PC-9 (cell line): Measurements from ENCODE around the gene NFE2.

Experiments
- EZH2 ChIP-seq: fragments of 200-600 bp; sonication (generic); IDR thresholded peaks from 2 replicates; pipeline ENCODE4 v1.8.0; 2017; ENCODE audit warnings: antibody characterized with exemption, low read depth
- TF ChIP-seq, protein P1 (sequence below): fragments of 200-600 bp; sonication (generic); conservative IDR thresholded peaks from 2 replicates; pipeline ENCODE4 v1.6.1; 2017; ENCODE audit warnings: mixed run types, antibody characterized with exemption, mild to moderate bottlenecking, moderate library complexity

DNA sequence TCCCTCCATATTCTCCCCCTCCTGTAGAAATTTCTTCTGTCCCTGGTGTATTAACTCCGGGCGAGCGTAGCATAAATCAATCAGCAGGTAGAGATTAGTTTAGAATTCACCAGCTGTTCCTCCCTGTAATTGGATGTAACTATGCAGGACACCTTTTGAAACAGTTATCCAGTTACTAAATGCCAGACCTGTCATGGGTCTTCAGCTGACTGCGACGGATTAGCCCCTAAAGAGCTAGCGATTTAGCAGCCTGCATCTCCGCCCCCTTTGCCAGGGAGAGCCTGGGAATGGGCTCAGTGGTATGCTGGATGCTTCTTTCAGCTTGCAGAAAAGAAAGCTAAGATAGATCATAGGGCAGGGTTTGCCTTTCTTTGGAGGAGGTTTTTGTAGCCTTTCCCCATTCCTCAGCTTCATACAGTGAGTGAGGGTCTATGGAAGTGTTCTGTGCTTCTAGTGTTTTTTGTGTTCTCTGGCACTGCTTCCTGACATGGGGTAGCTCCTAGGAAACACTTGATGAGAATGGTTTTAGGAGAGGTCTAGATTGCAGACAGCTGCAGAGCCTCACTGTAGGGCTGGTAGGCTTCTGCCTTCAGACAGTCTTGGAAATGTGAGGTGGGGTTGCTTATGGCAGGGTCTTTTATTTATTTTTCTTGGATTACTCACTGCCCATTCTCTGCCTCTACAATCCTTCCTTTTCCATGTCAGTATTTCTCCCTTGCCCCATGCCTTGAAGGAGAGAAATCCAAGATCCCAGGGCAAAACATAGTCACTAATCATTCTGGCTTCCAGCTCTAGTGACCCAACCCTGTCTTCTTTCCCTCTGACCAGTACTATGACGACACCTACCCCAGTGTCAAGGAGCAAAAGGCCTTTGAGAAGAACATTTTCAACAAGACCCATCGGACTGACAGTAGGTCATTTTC lies 40.8 kb upstream of the NFE2 start:
- TF ChIP-seq, protein P1, sequence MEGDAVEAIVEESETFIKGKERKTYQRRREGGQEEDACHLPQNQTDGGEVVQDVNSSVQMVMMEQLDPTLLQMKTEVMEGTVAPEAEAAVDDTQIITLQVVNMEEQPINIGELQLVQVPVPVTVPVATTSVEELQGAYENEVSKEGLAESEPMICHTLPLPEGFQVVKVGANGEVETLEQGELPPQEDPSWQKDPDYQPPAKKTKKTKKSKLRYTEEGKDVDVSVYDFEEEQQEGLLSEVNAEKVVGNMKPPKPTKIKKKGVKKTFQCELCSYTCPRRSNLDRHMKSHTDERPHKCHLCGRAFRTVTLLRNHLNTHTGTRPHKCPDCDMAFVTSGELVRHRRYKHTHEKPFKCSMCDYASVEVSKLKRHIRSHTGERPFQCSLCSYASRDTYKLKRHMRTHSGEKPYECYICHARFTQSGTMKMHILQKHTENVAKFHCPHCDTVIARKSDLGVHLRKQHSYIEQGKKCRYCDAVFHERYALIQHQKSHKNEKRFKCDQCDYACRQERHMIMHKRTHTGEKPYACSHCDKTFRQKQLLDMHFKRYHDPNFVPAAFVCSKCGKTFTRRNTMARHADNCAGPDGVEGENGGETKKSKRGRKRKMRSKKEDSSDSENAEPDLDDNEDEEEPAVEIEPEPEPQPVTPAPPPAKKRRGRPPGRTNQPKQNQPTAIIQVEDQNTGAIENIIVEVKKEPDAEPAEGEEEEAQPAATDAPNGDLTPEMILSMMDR, result no peak
- TF ChIP-seq EZH2, result no peak
